ENCODE measurements around the gene NRIP3.
A peak's percentile ranks its signal among the peaks of the same experiment; 100 is the strongest.
"Not testable (repeated sequence)": the region's sequence is repeated elsewhere in the genome, so short reads cannot be mapped to it uniquely, and the experiment has no call there.

The NRIP3 gene

GRCh38 chr11:8997451-8997850 lies 6.3 kb downstream of the NRIP3 start:
- no peak for DNase-seq (ENCODE audit: low read depth)
- TF ChIP-seq, protein P1, sequence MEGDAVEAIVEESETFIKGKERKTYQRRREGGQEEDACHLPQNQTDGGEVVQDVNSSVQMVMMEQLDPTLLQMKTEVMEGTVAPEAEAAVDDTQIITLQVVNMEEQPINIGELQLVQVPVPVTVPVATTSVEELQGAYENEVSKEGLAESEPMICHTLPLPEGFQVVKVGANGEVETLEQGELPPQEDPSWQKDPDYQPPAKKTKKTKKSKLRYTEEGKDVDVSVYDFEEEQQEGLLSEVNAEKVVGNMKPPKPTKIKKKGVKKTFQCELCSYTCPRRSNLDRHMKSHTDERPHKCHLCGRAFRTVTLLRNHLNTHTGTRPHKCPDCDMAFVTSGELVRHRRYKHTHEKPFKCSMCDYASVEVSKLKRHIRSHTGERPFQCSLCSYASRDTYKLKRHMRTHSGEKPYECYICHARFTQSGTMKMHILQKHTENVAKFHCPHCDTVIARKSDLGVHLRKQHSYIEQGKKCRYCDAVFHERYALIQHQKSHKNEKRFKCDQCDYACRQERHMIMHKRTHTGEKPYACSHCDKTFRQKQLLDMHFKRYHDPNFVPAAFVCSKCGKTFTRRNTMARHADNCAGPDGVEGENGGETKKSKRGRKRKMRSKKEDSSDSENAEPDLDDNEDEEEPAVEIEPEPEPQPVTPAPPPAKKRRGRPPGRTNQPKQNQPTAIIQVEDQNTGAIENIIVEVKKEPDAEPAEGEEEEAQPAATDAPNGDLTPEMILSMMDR (IDR thresholded peaks at IDR 0.05; ENCODE audit: low read length, missing control alignments) = no peak
- no peak overlapping the region for H3K4me3 ChIP-seq (replicated peaks; ENCODE audit: low read depth, low read length)

- H3K4me3 ChIP-seq (replicated peaks; ENCODE audit: low read depth, low read length) = no peak overlapping the region
- peak; percentile 55 for DNase-seq (ENCODE audit: low read depth)
- TF ChIP-seq, protein P1 (IDR thresholded peaks at IDR 0.05; ENCODE audit: low read length, missing control alignments) = no peak
Measured at GRCh38 chr11:8989453-8989852, 14.3 kb downstream of the NRIP3 start.

GRCh38 chr11:8988329-8989234 lies 15.2 kb downstream of the NRIP3 start:
- peak; percentile 10 for DNase-seq (ENCODE audit: low read depth)
- TF ChIP-seq, protein P1 (IDR thresholded peaks at IDR 0.05; ENCODE audit: low read length, missing control alignments) = no peak
- no peak overlapping the region for H3K4me3 ChIP-seq (replicated peaks; ENCODE audit: low read depth, low read length)

DNA sequence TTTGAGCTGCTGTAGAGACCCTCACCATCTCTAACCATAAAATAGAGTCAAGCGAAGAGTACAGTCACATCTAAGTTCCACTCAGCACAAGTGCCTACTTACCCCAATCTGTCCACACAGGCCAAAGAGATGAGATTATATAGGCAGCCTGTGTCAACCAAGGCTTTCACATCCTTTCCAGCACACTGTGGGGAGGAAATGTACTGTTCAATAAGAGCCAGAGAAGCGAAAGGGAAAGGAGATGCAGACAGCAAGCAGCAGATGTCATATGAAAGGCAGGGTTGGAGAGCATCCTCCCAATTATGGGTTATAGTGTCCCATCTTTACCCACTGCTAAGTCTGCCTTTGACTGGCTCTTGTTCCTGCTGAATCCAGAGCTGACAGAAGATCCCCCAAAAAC lies 16.4 kb downstream of the NRIP3 start:
- DNase-seq (ENCODE audit: low read depth) = no peak
- H3K4me3 ChIP-seq (replicated peaks; ENCODE audit: low read depth, low read length) = no peak overlapping the region
- TF ChIP-seq, protein P1 (IDR thresholded peaks at IDR 0.05; ENCODE audit: low read length, missing control alignments) = no peak

DNA sequence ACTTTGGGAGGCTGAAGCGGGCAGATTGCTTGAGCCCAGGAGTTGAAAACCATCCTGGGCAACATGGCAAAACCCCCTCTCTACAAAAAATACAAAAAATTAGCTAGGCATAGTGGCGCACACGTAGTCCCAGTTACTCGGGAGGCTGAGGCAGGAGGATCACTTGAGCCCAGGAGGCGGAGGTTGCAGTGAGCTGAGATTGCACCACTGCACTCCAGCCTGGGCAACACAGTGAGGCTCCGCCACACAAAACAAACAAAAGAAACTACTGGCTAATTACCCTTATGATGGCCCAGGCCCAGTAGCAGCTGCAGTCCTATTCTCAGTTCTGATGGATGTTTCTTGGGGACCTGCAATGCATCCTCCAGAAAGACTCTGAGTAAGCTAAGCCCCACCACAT lies 17.0 kb downstream of the NRIP3 start:
- not testable (repeated sequence) for DNase-seq (ENCODE audit: low read depth); H3K4me3 ChIP-seq (replicated peaks; ENCODE audit: low read depth, low read length)

DNA sequence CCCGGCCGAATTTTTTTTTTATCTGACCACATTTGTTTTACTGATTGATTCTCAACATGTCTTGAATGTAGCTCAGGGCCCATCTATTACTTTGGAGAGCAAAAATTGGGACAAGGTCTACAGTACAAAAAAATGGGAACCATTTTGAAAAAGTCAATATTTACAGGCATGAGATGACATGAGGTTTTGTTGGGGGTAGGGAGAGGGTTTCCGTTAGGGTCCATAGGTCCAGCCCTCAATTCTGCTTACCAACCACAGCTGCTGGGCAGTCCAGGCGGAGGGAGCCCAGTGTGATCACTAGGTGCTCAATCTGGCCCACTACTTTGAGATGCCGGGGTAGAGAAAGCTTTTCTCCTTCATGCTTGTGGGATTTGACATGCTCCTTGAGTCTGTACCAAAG lies 18.3 kb downstream of the NRIP3 start:
- TF ChIP-seq, protein P1 (IDR thresholded peaks at IDR 0.05; ENCODE audit: low read length, missing control alignments) = no peak

DNA sequence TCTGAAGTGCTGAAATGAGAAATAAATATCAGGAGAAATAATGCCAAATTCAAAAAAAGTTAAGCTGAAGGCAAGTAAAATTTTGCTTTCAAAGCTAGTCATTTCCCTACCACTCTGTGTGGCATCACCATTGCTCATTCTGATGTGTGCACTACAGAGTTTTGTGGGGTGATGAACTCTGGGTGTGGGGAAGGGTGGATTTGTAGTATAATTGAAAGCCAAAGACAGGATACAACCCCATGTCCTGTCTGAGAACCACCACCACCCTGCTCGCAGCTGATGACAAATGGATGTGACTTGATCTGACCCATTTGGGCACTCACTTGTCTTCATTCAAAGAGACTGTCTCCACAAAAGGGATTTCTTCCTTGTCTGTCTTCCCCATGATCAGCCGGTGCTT lies 20.2 kb downstream of the NRIP3 start:
- H3K4me3 ChIP-seq (replicated peaks; ENCODE audit: low read depth, low read length) = no peak overlapping the region
- TF ChIP-seq, protein P1 (IDR thresholded peaks at IDR 0.05; ENCODE audit: low read length, missing control alignments) = no peak
- DNase-seq (ENCODE audit: low read depth) = no peak

More for the DNA sequence above, 18.3 kb downstream of the NRIP3 start:
- H3K4me3 ChIP-seq (replicated peaks; ENCODE audit: low read depth, low read length) = no peak overlapping the region
- DNase-seq (ENCODE audit: low read depth) = no peak
